B cell (primary cell): ENCODE results near the gene GDI2.

ENCODE experiments used
- CTCF ChIP-seq: fragments of 200-600 bp; IDR thresholded peaks from one replicate; pipeline ENCODE4 v1.8.0; 2022; ENCODE audit warnings: antibody characterized with exemption, mild to moderate bottlenecking
- EZH2 ChIP-seq: IDR thresholded peaks from 2 replicates; pipeline ENCODE4 v1.6.1; 2012; ENCODE audit warnings: borderline replicate concordance, low read depth, mild to moderate bottlenecking, moderate library complexity, low read length; ENCODE audit not compliant: insufficient read depth, poor library complexity, severe bottlenecking

- TF ChIP-seq CTCF (no peak), EZH2 (no peak)
Measured at GRCh38 chr10:5828725-5829124, 15.5 kb upstream of the GDI2 start.
